K562 (cell line): ENCODE measurements around the gene CNOT2. TPM values are rescaled to one million over a fixed set of nuclear protein-coding genes. Genes with fewer than 3 reads are reported as not detected.

ENCODE experiments used
- ATAC-seq: fragments of 200-7000 bp; cut with Tn5 transposase; 3 replicates; pipeline ENCODE4 v1.9.1; 2020; ENCODE audit warnings: moderate library complexity
- BruUV-seq: library from RNA; stranded (reverse); fragments of 400-500 nt; replicated peaks from 2 replicates; lab custom pipeline; 2021; lab: Mats Ljungman, UMichigan
- CTCF ChIA-PET: fragments of 300-600 bp; formaldehyde crosslinking; extraction: SDS; loops from one replicate; lab custom pipeline; 2021; ENCODE audit warnings: low intra/inter-chr PET ratio; lab: Yijun Ruan, JAX
- POLR2A ChIA-PET: fragments of 300-600, 350-650 bp; sonication (Branson Sonifier 250); formaldehyde crosslinking; extraction: SDS; loops from one replicate; lab custom pipeline; 2021; ENCODE audit warnings: antibody characterized with exemption, inconsistent platforms; lab: Yijun Ruan, JAX
- DNase-seq, 4 experiments: peaks; one replicate each; pipeline versions ENCODE4 v3.0.0 to v3.0.0-alpha.2; 2011 to 2018; ENCODE audit warnings: low spot score in 3 of 4, mixed read lengths in 3 of 4; ENCODE audit errors: extremely low read depth in 1 of 4
- FAIRE-seq: peaks from 2 replicates; lab custom pipeline; 2011; peaks lifted over from hg19 to GRCh38; lab: Jason Lieb, UNC
- H2AFZ ChIP-seq: 2 replicates; pipeline ENCODE4 v1.6.0; 2011; ENCODE audit warnings: low read depth, low read length, control low read depth, inconsistent platforms
- H3K27ac ChIP-seq: fragments of 200-600 bp; 3 replicates; pipeline ENCODE4 v1.8.0; 2011; ENCODE audit warnings: low read depth, mild to moderate bottlenecking, control low read depth, inconsistent platforms, low read length, moderate library complexity, mixed read lengths; ENCODE audit errors: extremely low read depth
- H3K27me3 ChIP-seq, 2 experiments: fragments of 300-600 bp in 1 of 2; 2 replicates in 1 of 2; 3 replicates in 1 of 2; pipeline versions ENCODE4 v1.6.0 to v1.8.0; 2011; ENCODE audit warnings: inconsistent platforms in 2 of 2, low read length in 2 of 2, mild to moderate bottlenecking in 1 of 2, mixed read lengths in 1 of 2, moderate library complexity in 1 of 2; ENCODE audit not compliant: control insufficient read depth in 2 of 2, insufficient read depth in 2 of 2
- H3K36me3 ChIP-seq: fragments of 300-600 bp; 3 replicates; pipeline ENCODE4 v1.8.0; 2011; ENCODE audit warnings: mild to moderate bottlenecking, low read length, inconsistent platforms; ENCODE audit not compliant: control insufficient read depth, insufficient read depth
- H3K4me1 ChIP-seq, 2 experiments: fragments of 200-600 bp in 1 of 2; replicated peaks in 1 of 2; 2 replicates in 1 of 2; 3 replicates in 1 of 2; pipeline versions ENCODE4 v1.5.1 to v1.8.0; 2011; ENCODE audit warnings: inconsistent platforms in 2 of 2, low read length in 2 of 2, mild to moderate bottlenecking in 1 of 2, mixed read lengths in 1 of 2, moderate library complexity in 1 of 2; ENCODE audit not compliant: control insufficient read depth in 2 of 2, insufficient read depth in 2 of 2
- H3K4me2 ChIP-seq: 2 replicates; pipeline ENCODE4 v1.6.1; 2011; ENCODE audit warnings: low read length, control low read depth, inconsistent platforms, mixed read lengths; ENCODE audit not compliant: insufficient read depth
- H3K4me3 ChIP-seq: fragments of 200-600 bp; sonication (generic), shearing (Covaris generic); 2 replicates; pipeline ENCODE4 v1.5.1; 2016; ENCODE audit warnings: control low read depth, inconsistent platforms
- H3K79me2 ChIP-seq: fragments of 200-600 bp; 3 replicates; pipeline ENCODE4 v1.8.0; 2011; ENCODE audit warnings: low read length, inconsistent platforms; ENCODE audit not compliant: control insufficient read depth, insufficient read depth
- H3K9ac ChIP-seq, 2 experiments: 2 replicates each; pipeline versions ENCODE4 v1.6.0 to v1.6.1; 2011; ENCODE audit warnings: low read depth in 2 of 2, low read length in 2 of 2, control low read depth in 1 of 2, inconsistent platforms in 1 of 2, mild to moderate bottlenecking in 1 of 2, mixed read lengths in 1 of 2; ENCODE audit not compliant: insufficient read depth in 1 of 2
- H3K9me1 ChIP-seq: one replicate; pipeline ENCODE4 v1.6.0; 2011; ENCODE audit warnings: inconsistent platforms, mild to moderate bottlenecking, low read length, moderate library complexity; ENCODE audit not compliant: control insufficient read depth, insufficient read depth
- H3K9me3 ChIP-seq: replicated peaks from 2 replicates; pipeline ENCODE4 v1.5.1; 2011; ENCODE audit warnings: low read depth, low read length, inconsistent platforms; ENCODE audit not compliant: control insufficient read depth, insufficient read depth
- H4K20me1 ChIP-seq: replicated peaks from 2 replicates; pipeline ENCODE4 v1.6.1; 2011; ENCODE audit warnings: low read length, inconsistent platforms, mixed read lengths; ENCODE audit not compliant: control insufficient read depth, insufficient read depth
- GABPB2 ChIP-seq: fragments of 250-450 bp; sonication (Bioruptor Pico); conservative IDR thresholded peaks from 2 replicates; pipeline ENCODE4 v1.5.1; 2021; ENCODE audit warnings: mild to moderate bottlenecking
- ZNF584 ChIP-seq: fragments of 200-800 bp; sonication (Bioruptor generic); IDR thresholded peaks from 2 replicates; pipeline ENCODE4 v1.6.1; 2016; ENCODE audit warnings: low read depth, mild to moderate bottlenecking, missing genetic modification characterization, missing compliant biosample characterization
- WGBS: fragments of 100-300 bp; shearing (Covaris generic); methylation state at CpG from one replicate; pipeline ENCODE4 v1.1.6; 2016; ENCODE audit warnings: low coverage, mixed read lengths; ENCODE audit not compliant: insufficient coverage; ENCODE audit errors: missing lambda C conversion rate; 5-methylcytosine and 5-hydroxymethylcytosine counted together
- in situ Hi-C: fragments of 300-500 bp; cut with MboI; formaldehyde crosslinking; loops from 4 replicates; pipeline ENCODE4 v1.15.0; 2018; ENCODE audit warnings: inconsistent platforms, mixed read lengths
- intact Hi-C: fragments of 100-400 bp; cut with micrococcal nuclease; formaldehyde crosslinking; loops from 2 replicates; pipeline ENCODE4 v1.14.2; 2022
- polyA plus RNA-seq, 8 experiments: library from polyadenylated mRNA; depleted of rRNA in 4 of 8; stranded (reverse) in 5 of 8; unstranded in 3 of 8; fragments of >200 nt; fragmentation: Nextera tagmentation in 2 of 8; fragmentation: Illumina TruSeq in 1 of 8; extraction: Ambion mirVana in 2 of 8; extraction: Trizol in 1 of 8; gene quantifications; 2 replicates each; pipeline versions ENCODE4 v1.2.1 to v1.2.3, GENCODE V29; 2011 to 2014; ENCODE audit warnings: inconsistent platforms in 1 of 8, missing spikeins in 1 of 8
- total RNA-seq, 7 experiments: library from RNA; depleted of rRNA in 6 of 7; stranded (reverse); fragments of >200 nt in 6 of 7; fragmentation: Illumina TruSeq in 2 of 7; extraction: Trizol in 2 of 7; gene quantifications; 2 replicates each; pipeline versions ENCODE4 v1.2.1 to v1.2.3, GENCODE V29; 2011 to 2021; ENCODE audit warnings: low replicate concordance in 1 of 7
- TF ChIP-seq, protein P1 (sequence below): sonication (generic); formaldehyde crosslinking; IDR thresholded peaks from 2 replicates; pipeline ENCODE4 v1.4.0; 2020; ENCODE audit warnings: mild to moderate bottlenecking, missing genetic modification reagents
- TF ChIP-seq, protein P2 (sequence below): fragments of 450-650 bp; IDR thresholded peaks from 2 replicates; pipeline ENCODE4 v1.6.1; 2016

The CNOT2 gene
- total and polyA plus RNA-seq, 9 of the 15 experiments (the other 6 are each of a cell fraction or from before 2014, with no cell fraction given), result 43.6 to 119 (median 84.4) TPM

DNA sequence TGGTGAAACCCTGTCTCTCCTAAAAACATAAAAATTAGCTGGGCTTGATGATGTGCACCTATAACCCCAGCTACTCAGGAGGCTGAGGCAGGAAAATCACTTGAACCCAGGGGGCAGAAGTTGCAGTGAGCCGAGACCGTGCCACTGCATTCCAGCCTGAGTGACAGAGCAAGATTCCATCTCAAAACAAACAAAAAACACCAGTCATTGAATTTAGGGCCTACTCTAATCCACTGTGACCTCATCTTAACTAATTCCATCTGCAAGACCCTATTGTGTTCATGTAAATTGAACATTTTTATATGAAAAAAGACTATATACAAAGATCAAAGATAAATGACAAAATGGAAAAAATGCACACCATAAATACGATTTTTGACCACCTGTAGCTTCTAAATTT, 140.7 kb downstream of the CNOT2 start:
- 21% methylated on average over 3 of the region's 3 CpGs for WGBS
- no peak overlapping the region for H3K4me3 ChIP-seq
- H3K9ac ChIP-seq, result no peak overlapping the region
- CTCF ChIA-PET, result no interaction called here
- H3K9me1 ChIP-seq, result no peaks in the 10 kb centered on the region
- H3K9me3 ChIP-seq, result no peaks in the 10 kb centered on the region
- in situ Hi-C loops, result no loop called here
- ATAC-seq, result no peak
- H3K36me3 ChIP-seq, result no peaks in the 10 kb centered on the region
- TF ChIP-seq, protein P1, sequence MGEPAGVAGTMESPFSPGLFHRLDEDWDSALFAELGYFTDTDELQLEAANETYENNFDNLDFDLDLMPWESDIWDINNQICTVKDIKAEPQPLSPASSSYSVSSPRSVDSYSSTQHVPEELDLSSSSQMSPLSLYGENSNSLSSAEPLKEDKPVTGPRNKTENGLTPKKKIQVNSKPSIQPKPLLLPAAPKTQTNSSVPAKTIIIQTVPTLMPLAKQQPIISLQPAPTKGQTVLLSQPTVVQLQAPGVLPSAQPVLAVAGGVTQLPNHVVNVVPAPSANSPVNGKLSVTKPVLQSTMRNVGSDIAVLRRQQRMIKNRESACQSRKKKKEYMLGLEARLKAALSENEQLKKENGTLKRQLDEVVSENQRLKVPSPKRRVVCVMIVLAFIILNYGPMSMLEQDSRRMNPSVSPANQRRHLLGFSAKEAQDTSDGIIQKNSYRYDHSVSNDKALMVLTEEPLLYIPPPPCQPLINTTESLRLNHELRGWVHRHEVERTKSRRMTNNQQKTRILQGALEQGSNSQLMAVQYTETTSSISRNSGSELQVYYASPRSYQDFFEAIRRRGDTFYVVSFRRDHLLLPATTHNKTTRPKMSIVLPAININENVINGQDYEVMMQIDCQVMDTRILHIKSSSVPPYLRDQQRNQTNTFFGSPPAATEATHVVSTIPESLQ (CRISPR knock-in tag), result no peak
- no peak for TF ChIP-seq GABPB2 (CRISPR knock-in tag)
- TF ChIP-seq, protein P2, sequence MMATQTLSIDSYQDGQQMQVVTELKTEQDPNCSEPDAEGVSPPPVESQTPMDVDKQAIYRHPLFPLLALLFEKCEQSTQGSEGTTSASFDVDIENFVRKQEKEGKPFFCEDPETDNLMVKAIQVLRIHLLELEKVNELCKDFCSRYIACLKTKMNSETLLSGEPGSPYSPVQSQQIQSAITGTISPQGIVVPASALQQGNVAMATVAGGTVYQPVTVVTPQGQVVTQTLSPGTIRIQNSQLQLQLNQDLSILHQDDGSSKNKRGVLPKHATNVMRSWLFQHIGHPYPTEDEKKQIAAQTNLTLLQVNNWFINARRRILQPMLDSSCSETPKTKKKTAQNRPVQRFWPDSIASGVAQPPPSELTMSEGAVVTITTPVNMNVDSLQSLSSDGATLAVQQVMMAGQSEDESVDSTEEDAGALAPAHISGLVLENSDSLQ, result peak; percentile 51
- 0 out of 2 replicates have a peak, but pooled peaks have one; percentile 49 for TF ChIP-seq ZNF584 (CRISPR knock-in tag)
- TF ChIP-seq, all 486 proteins: peak for 2
- Histone ChIP-seq H3K79me2 (no peaks in the 10 kb centered on the region), H3K27ac (no peak overlapping the region), H4K20me1 (no peaks in the 10 kb centered on the region), H2AFZ (no peak overlapping the region), H3K4me1 (no peaks in the 10 kb centered on the region), H3K4me2 (no peak overlapping the region), H3K27me3 (no peaks in the 10 kb centered on the region)
- FAIRE-seq, result no peak
- POLR2A ChIA-PET, result no interaction called here
- no peak for DNase-seq
- intact Hi-C loops, result no loop called here
- no TSS peak for BruUV-seq
